HCT116 (cell line): ENCODE results near the gene TWIST2.

Experiments used
- CTCF ChIP-seq, 3 experiments: fragments of 200-600 bp in 1 of 3; sonication (generic) in 1 of 3; IDR thresholded peaks in 2 of 3; conservative IDR thresholded peaks in 1 of 3; 2 replicates each; pipeline ENCODE4 v1.5.1; 2012 to 2017; ENCODE audit warnings: low read depth in 2 of 3, low read length in 2 of 3, antibody characterized with exemption in 1 of 3, borderline replicate concordance in 1 of 3, control low read depth in 1 of 3, mild to moderate bottlenecking in 1 of 3, mixed read lengths in 1 of 3, mixed run types in 1 of 3, moderate library complexity in 1 of 3; ENCODE audit not compliant: insufficient read depth in 1 of 3
- EZH2phosphoT487 ChIP-seq: fragments of 200-600 bp; IDR thresholded peaks from 2 replicates; pipeline ENCODE4 v1.6.1; 2018; ENCODE audit warnings: antibody characterized with exemption, borderline replicate concordance
- POLR2AphosphoS5 ChIP-seq: IDR thresholded peaks from 2 replicates; pipeline ENCODE4 v1.6.1; 2011; ENCODE audit warnings: mild to moderate bottlenecking, low read depth, low read length, moderate library complexity
- TF ChIP-seq, protein P1 (sequence below): IDR thresholded peaks from 2 replicates; pipeline ENCODE4 v1.6.1; 2012; ENCODE audit warnings: low read depth
- TF ChIP-seq, protein P2 (sequence below): IDR thresholded peaks from 2 replicates; pipeline ENCODE4 v1.6.1; 2011; ENCODE audit warnings: mild to moderate bottlenecking, low read length, moderate library complexity; ENCODE audit not compliant: insufficient replicate concordance; ENCODE audit errors: extremely low read depth

DNA sequence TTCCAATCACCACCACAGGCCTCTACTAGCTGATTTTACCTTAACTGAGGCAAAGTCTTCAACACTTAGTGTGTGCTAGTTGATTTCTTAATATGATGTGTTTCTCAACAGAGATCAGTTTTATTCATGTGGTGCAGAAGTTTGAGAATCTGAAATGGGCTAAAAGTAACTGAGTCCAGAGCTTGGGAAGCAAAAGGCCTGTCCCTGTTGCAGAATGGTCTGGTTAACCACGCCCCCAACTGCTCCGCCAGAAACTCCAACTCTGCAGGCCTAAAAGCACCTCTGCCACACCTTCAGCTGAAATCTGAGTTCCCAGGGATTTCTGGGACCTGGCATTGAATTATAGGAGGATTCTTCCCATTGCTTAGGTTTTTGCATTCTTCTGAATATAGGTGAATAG lies 44.9 kb downstream of the TWIST2 start:
- no peak for TF ChIP-seq EZH2phosphoT487
- TF ChIP-seq, protein P1, sequence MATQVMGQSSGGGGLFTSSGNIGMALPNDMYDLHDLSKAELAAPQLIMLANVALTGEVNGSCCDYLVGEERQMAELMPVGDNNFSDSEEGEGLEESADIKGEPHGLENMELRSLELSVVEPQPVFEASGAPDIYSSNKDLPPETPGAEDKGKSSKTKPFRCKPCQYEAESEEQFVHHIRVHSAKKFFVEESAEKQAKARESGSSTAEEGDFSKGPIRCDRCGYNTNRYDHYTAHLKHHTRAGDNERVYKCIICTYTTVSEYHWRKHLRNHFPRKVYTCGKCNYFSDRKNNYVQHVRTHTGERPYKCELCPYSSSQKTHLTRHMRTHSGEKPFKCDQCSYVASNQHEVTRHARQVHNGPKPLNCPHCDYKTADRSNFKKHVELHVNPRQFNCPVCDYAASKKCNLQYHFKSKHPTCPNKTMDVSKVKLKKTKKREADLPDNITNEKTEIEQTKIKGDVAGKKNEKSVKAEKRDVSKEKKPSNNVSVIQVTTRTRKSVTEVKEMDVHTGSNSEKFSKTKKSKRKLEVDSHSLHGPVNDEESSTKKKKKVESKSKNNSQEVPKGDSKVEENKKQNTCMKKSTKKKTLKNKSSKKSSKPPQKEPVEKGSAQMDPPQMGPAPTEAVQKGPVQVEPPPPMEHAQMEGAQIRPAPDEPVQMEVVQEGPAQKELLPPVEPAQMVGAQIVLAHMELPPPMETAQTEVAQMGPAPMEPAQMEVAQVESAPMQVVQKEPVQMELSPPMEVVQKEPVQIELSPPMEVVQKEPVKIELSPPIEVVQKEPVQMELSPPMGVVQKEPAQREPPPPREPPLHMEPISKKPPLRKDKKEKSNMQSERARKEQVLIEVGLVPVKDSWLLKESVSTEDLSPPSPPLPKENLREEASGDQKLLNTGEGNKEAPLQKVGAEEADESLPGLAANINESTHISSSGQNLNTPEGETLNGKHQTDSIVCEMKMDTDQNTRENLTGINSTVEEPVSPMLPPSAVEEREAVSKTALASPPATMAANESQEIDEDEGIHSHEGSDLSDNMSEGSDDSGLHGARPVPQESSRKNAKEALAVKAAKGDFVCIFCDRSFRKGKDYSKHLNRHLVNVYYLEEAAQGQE, result no peak
- TF ChIP-seq POLR2AphosphoS5, result no peak
- TF ChIP-seq, protein P2, sequence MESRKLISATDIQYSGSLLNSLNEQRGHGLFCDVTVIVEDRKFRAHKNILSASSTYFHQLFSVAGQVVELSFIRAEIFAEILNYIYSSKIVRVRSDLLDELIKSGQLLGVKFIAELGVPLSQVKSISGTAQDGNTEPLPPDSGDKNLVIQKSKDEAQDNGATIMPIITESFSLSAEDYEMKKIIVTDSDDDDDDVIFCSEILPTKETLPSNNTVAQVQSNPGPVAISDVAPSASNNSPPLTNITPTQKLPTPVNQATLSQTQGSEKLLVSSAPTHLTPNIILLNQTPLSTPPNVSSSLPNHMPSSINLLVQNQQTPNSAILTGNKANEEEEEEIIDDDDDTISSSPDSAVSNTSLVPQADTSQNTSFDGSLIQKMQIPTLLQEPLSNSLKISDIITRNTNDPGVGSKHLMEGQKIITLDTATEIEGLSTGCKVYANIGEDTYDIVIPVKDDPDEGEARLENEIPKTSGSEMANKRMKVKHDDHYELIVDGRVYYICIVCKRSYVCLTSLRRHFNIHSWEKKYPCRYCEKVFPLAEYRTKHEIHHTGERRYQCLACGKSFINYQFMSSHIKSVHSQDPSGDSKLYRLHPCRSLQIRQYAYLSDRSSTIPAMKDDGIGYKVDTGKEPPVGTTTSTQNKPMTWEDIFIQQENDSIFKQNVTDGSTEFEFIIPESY, result no peak
- TF ChIP-seq CTCF (IDR thresholded peaks at IDR 0.05 in 2 of 3, conservative IDR thresholded peaks at IDR 0.05 in 1 of 3; ENCODE audit: borderline replicate concordance in 1 of 3, insufficient read depth in 1 of 3, low read depth in 2 of 3, low read length in 2 of 3), result no peak
